GM12873 (cell line): ENCODE results near the gene MYH15.

Experiments used
- CTCF ChIP-seq: IDR thresholded peaks from 2 replicates; pipeline ENCODE4 v1.5.1; 2012; ENCODE audit warnings: low read depth, mild to moderate bottlenecking, moderate library complexity, low read length, control low read depth; ENCODE audit not compliant: insufficient read depth; ENCODE audit errors: missing control alignments

MYH15 gene

GRCh38 chr3:108500728-108501127 is 9.7 kb downstream of the MYH15 start:
- TF ChIP-seq CTCF, result no peak

- no peak for TF ChIP-seq CTCF
These were observed 13.1 kb downstream of the MYH15 start for GRCh38 chr3:108497271-108497670.

GRCh38 chr3:108495717-108496116 is 14.7 kb downstream of the MYH15 start:
- no peak for TF ChIP-seq CTCF

GRCh38 chr3:108494906-108495531 is 15.4 kb downstream of the MYH15 start:
- TF ChIP-seq CTCF, result no peak

- peak; percentile 29 for TF ChIP-seq CTCF
These were observed 16.5 kb downstream of the MYH15 start for GRCh38 chr3:108493862-108494261.

- no peak for TF ChIP-seq CTCF
These were observed 18.9 kb downstream of the MYH15 start for GRCh38 chr3:108491456-108491855.

- peak; percentile 71 for TF ChIP-seq CTCF
These were observed 20.6 kb downstream of the MYH15 start for GRCh38 chr3:108489776-108490175.
